HCT116 (cell line): ENCODE results near the gene CDKAL1.

Source experiments
- CTCF ChIP-seq, 3 experiments: fragments of 200-600 bp in 1 of 3; sonication (generic) in 1 of 3; IDR thresholded peaks in 2 of 3; conservative IDR thresholded peaks in 1 of 3; 2 replicates each; pipeline ENCODE4 v1.5.1; 2012 to 2017; ENCODE audit warnings: low read depth in 2 of 3, low read length in 2 of 3, antibody characterized with exemption in 1 of 3, borderline replicate concordance in 1 of 3, control low read depth in 1 of 3, mild to moderate bottlenecking in 1 of 3, mixed read lengths in 1 of 3, mixed run types in 1 of 3, moderate library complexity in 1 of 3; ENCODE audit not compliant: insufficient read depth in 1 of 3
- POLR2A ChIP-seq: IDR thresholded peaks from 2 replicates; pipeline ENCODE4 v1.7.0; 2011; ENCODE audit warnings: borderline replicate concordance; ENCODE audit not compliant: insufficient read depth, insufficient read length; ENCODE audit errors: extremely low read depth

GRCh38 chr6:20509212-20509611 lies 25.0 kb upstream of the CDKAL1 start:
- TF ChIP-seq POLR2A (no peak), CTCF (IDR thresholded peaks at IDR 0.05 in 2 of 3, conservative IDR thresholded peaks at IDR 0.05 in 1 of 3; ENCODE audit: borderline replicate concordance in 1 of 3, insufficient read depth in 1 of 3, low read depth in 2 of 3, low read length in 2 of 3) (no peak)
